ENCODE results near the gene ACADSB. TPM values are rescaled to one million over a fixed set of nuclear protein-coding genes. Genes with fewer than 3 reads are reported as not detected.

Gene ACADSB
- polyA plus RNA-seq, 1 of the 3 experiments (the other 2 are of a cell fraction), result 5.9 TPM

GRCh38 chr10:122986335-122986734, 22.5 kb upstream of the ACADSB start:
- ChIA-PET CTCF (no interaction called here), POLR2A (no interaction called here)
- H3K9me3 ChIP-seq, result no peaks in the 10 kb centered on the region
- no peak overlapping the region for H3K9ac ChIP-seq
- no peak overlapping the region for H2AFZ ChIP-seq (ENCODE audit: low read depth)
- H3K27me3 ChIP-seq (ENCODE audit: insufficient read depth), result no peaks in the 10 kb centered on the region
- H3F3A ChIP-seq (replicated peaks; ENCODE audit: insufficient read depth), result no peaks in the 10 kb centered on the region
- no peak for TF ChIP-seq REST (IDR thresholded peaks at IDR 0.05; ENCODE audit: low read depth, low read length)
- no peak for TF ChIP-seq FOXJ3 (CRISPR knock-in tag; IDR thresholded peaks at IDR 0.05)
- no peak for TF ChIP-seq CHD2 (IDR thresholded peaks at IDR 0.05; ENCODE audit: low read length, partially characterized antibody)
- TF ChIP-seq GABPA (IDR thresholded peaks at IDR 0.05; ENCODE audit: low read depth), result no peak
- TF ChIP-seq FOSL2 (IDR thresholded peaks at IDR 0.05; ENCODE audit: borderline replicate concordance, low read depth), result no peak
- TF ChIP-seq ELF1 (IDR thresholded peaks at IDR 0.05), result no peak
- TF ChIP-seq SMC3 (IDR thresholded peaks at IDR 0.05; ENCODE audit: low read depth, low read length), result no peak
- H3K4me3 ChIP-seq (ENCODE audit: low read depth in 2 of 2, low read length in 1 of 2), result no peak overlapping the region
- H3K79me2 ChIP-seq (ENCODE audit: insufficient read depth), result no peaks in the 10 kb centered on the region
- H4K20me1 ChIP-seq (ENCODE audit: insufficient read depth), result no peaks in the 10 kb centered on the region
- no peak overlapping the region for H3K4me2 ChIP-seq
- WGBS (ENCODE audit: low lambda C conversion rate), result 98% methylated on average over 6 of the region's 6 CpGs
- H3K9me2 ChIP-seq, result no peaks in the 10 kb centered on the region
- peaks cover 19 to 37% of the 10 kb centered on the region in 2 experiments for H3K36me3 ChIP-seq (replicated peaks in 1 of 2; ENCODE audit: control insufficient read depth in 1 of 2, insufficient read depth in 2 of 2, low read length in 1 of 2)
- H3K4me1 ChIP-seq (ENCODE audit: control insufficient read depth in 1 of 2, insufficient read depth in 2 of 2, low read depth in 1 of 2, low read length in 1 of 2), result no peaks in the 10 kb centered on the region; a peak in 2 of 4 replicates
- no peak for DNase-seq
- H3K27ac ChIP-seq (ENCODE audit: low read depth in 2 of 2, low read length in 1 of 2), result no peak overlapping the region

- ChIA-PET CTCF (interaction anchor here (2.4 kb wide), 1 partner anchor 8 kb away, joined by 12 read pairs; the partner anchor contains the start of gene PSTK), POLR2A (no interaction called here)
- no peaks in the 10 kb centered on the region for H4K20me1 ChIP-seq (ENCODE audit: insufficient read depth)
- H3K36me3 ChIP-seq (replicated peaks in 1 of 2; ENCODE audit: control insufficient read depth in 1 of 2, insufficient read depth in 2 of 2, low read length in 1 of 2), result peaks cover 26 to 57% of the 10 kb centered on the region in 2 experiments
- peaks cover 11% of the 10 kb centered on the region for H3F3A ChIP-seq (replicated peaks; ENCODE audit: insufficient read depth)
- H3K27me3 ChIP-seq (ENCODE audit: insufficient read depth), result no peaks in the 10 kb centered on the region
- no peak overlapping the region for H3K4me2 ChIP-seq
- no peak overlapping the region for H3K27ac ChIP-seq (ENCODE audit: low read depth in 2 of 2, low read length in 1 of 2)
- no peaks in the 10 kb centered on the region; a peak in 2 of 4 replicates for H3K4me1 ChIP-seq (ENCODE audit: control insufficient read depth in 1 of 2, insufficient read depth in 2 of 2, low read depth in 1 of 2, low read length in 1 of 2)
- no peaks in the 10 kb centered on the region for H3K9me3 ChIP-seq
- TF ChIP-seq TAF1 (IDR thresholded peaks at IDR 0.05; ENCODE audit: borderline replicate concordance, low read depth, low read length) (no peak), RAD21 (IDR thresholded peaks at IDR 0.05; ENCODE audit: low read length) (no peak), TCF12 (IDR thresholded peaks at IDR 0.05) (no peak), SMC3 (IDR thresholded peaks at IDR 0.05; ENCODE audit: low read depth, low read length) (no peak), ELF1 (IDR thresholded peaks at IDR 0.05) (no peak), GABPA (IDR thresholded peaks at IDR 0.05; ENCODE audit: low read depth) (no peak), SIN3A (IDR thresholded peaks at IDR 0.05; ENCODE audit: borderline replicate concordance, low read depth, low read length) (no peak), NRF1 (IDR thresholded peaks at IDR 0.05; ENCODE audit: low read depth, low read length) (no peak), MAX (IDR thresholded peaks at IDR 0.05; ENCODE audit: low read depth) (no peak), GATA2 (CRISPR knock-in tag; IDR thresholded peaks at IDR 0.05) (no peak), EP300 (IDR thresholded peaks at IDR 0.05; ENCODE audit: borderline replicate concordance in 1 of 2, low read depth in 1 of 2, low read length in 1 of 2) (no peak), ZBTB33 (IDR thresholded peaks at IDR 0.05; ENCODE audit: borderline replicate concordance, low read depth) (no peak), MXI1 (IDR thresholded peaks at IDR 0.05; ENCODE audit: low read depth, low read length) (no peak), REST (IDR thresholded peaks at IDR 0.05; ENCODE audit: low read depth, low read length) (no peak)
- 74% methylated on average over 2 of the region's 2 CpGs for WGBS (ENCODE audit: low lambda C conversion rate)
- H3K9me2 ChIP-seq, result no peaks in the 10 kb centered on the region
- H3K9ac ChIP-seq, result no peak overlapping the region
- no peak overlapping the region for H3K4me3 ChIP-seq (ENCODE audit: low read depth in 2 of 2, low read length in 1 of 2)
- DNase-seq, result no peak
- H3K79me2 ChIP-seq (ENCODE audit: insufficient read depth), result no peaks in the 10 kb centered on the region
- H2AFZ ChIP-seq (ENCODE audit: low read depth), result no peak overlapping the region
Measured at GRCh38 chr10:122988501-122988900, 20.3 kb upstream of the ACADSB start.

Measured in SK-N-SH (cell line).